Choroid plexus epithelial cell (primary cell): ENCODE data around the gene NDUFA13.

Source experiments
- DNase-seq: peaks from one replicate; pipeline ENCODE4 v3.0.0-alpha.2; 2010; ENCODE audit warnings: low read depth
- H3K4me3 ChIP-seq: 2 replicates; pipeline ENCODE4 v1.5.1; 2011; ENCODE audit warnings: low read depth, mild to moderate bottlenecking, control low read depth, low read length, moderate library complexity
- TF ChIP-seq, protein P1 (sequence below): conservative IDR thresholded peaks from 2 replicates; pipeline ENCODE4 v1.5.1; 2011; ENCODE audit warnings: low read depth, mild to moderate bottlenecking, control low read depth, inconsistent platforms, low read length, moderate library complexity

Gene NDUFA13

DNA sequence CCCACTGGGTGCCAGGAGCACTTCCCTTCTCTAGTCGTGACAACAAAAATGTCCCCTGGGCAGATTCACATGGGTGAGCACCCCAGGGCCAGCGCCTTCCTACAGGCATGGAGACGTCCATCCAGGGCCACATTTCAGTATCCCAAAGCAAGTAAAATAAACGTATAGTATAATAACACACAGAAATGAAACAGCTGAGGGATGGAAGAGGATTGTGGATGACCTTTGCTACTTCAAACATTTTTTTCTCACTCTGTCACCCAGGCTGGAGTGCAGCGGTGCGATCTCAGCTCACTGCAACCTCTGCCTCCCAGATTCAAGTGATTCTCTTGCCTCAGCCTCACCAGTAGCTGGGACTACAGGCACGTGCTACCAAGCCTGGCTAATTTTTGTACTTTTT is 50.3 kb downstream of the NDUFA13 start:
- H3K4me3 ChIP-seq, result no peak overlapping the region
- TF ChIP-seq, protein P1, sequence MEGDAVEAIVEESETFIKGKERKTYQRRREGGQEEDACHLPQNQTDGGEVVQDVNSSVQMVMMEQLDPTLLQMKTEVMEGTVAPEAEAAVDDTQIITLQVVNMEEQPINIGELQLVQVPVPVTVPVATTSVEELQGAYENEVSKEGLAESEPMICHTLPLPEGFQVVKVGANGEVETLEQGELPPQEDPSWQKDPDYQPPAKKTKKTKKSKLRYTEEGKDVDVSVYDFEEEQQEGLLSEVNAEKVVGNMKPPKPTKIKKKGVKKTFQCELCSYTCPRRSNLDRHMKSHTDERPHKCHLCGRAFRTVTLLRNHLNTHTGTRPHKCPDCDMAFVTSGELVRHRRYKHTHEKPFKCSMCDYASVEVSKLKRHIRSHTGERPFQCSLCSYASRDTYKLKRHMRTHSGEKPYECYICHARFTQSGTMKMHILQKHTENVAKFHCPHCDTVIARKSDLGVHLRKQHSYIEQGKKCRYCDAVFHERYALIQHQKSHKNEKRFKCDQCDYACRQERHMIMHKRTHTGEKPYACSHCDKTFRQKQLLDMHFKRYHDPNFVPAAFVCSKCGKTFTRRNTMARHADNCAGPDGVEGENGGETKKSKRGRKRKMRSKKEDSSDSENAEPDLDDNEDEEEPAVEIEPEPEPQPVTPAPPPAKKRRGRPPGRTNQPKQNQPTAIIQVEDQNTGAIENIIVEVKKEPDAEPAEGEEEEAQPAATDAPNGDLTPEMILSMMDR, result no peak
- peak; percentile 72 for DNase-seq

DNA sequence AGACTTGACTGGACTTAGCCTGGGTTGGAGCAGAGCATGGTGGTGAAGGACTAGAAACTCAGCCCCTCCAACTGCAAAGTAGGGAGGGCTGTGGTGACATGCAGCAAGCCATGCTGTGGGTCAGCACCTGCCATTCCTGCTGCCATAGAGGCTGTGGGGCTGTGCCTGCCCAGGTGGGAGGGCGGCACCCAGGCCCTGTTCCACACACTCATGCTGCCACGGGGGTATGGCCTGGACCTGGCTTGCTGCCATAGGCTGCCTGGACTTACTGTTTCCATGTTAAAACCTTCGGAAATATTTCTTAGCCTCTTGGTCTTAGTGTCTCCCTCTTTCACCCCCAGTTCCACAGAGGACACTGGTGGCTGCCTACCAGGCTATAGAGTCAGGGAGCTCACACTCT is 51.4 kb downstream of the NDUFA13 start:
- TF ChIP-seq, protein P1, result no peak
- no peak for DNase-seq
- H3K4me3 ChIP-seq, result no peak overlapping the region

DNA sequence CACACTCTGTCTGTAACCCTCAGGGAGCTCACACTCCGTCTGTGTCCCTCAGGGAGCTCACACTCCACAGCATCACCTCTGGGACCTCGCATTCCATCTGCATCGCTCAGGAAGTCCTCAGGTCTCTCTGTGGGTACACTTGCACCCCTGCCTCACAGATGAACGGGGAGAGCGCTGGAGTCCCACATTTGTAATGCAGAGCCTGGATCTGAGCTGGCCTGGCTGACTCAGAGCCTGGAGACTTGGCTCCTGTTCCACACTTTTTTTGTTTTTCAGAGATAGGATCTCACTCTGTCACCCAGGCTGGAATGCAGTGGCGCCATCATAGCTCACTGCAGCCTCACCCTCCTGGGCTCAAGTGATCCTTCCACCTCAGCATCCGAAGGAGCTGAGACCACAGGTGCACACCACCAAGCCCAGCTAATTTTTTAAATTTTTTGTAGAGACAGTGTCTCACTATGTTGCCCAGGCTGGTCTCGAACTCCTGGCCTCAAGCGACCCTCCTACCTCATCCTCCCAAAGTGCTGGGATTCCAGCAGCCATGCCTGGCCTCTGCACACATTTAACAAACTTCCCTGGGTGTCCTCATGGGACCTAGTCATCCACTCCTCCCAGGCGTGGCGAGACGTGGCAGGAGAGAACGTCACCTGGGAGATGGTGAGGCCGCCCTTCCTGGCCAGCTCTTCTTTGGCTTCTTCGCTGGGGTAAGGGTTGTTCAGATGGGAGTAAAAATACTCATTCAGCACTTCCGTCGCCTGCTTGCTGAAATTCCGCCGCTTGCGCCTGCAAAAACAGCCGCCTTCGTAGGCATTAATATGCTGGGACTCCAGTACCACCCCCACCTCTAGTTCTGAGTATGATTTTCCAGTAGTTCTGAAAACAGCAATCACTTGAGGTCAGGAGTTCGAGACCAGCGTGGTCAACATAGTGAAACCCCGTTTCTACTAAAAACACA is 53.1 kb downstream of the NDUFA13 start:
- peak; percentile 43 for DNase-seq

DNA sequence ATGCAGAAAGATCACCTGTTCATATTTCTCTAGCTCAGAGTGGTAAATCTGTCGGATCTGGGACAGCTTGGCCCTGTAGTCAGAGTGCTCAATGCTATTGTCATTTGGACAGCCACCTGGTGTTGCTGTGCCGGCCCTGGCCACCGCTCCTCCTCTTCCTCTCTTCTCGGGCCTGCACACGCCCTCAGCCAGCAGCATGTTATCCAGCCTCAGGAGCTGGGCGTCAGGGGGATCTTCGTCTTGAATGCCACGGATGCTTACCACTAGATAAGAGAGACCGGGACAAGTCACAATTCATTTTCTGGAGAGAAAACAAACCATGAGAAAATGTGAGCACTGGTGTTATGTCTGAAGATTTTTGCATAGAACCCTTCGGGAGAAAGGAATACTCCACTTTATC is 54.5 kb downstream of the NDUFA13 start:
- DNase-seq, result no peak
- no peak overlapping the region for H3K4me3 ChIP-seq
- TF ChIP-seq, protein P1, result no peak

More for the DNA sequence above, 53.1 kb downstream of the NDUFA13 start:
- H3K4me3 ChIP-seq, result no peak overlapping the region
- TF ChIP-seq, protein P1, result no peak

DNA sequence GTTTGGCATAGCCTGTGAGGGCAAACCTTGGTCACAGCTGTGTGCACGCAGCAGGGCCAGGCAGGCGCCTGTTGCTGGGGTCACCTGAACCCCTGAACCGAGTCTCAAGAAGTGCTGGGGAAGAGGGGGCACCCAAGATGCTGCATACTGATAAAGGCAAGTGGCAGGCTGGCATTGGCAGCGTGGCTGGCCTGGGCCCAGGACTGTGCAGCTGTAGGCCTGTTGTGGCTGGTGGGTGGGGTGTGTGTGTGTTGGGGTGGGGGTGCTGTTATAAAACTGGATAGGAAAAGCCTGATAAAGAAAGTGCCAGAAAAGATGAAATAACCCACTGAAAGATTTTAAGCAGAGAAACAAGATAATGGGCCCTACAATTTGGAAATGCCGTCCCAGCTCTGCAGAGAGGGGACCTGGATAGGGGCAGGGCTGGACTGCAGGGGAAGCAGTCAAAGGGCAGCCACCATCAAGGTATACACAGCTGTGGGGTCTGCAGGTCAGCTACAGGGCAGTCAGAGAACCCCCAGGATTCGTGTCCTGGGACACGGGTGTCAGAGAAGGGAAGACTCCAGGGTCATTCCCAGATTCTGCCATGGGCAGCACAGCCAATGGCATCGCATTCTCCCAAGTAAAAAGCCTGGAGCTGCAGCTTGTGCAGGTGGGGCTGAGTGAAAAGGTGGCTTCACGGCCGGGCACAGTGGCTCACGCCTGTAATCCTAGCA is 55.2 kb downstream of the NDUFA13 start:
- H3K4me3 ChIP-seq, result no peak overlapping the region
- TF ChIP-seq, protein P1, result no peak
- DNase-seq, result no peak

DNA sequence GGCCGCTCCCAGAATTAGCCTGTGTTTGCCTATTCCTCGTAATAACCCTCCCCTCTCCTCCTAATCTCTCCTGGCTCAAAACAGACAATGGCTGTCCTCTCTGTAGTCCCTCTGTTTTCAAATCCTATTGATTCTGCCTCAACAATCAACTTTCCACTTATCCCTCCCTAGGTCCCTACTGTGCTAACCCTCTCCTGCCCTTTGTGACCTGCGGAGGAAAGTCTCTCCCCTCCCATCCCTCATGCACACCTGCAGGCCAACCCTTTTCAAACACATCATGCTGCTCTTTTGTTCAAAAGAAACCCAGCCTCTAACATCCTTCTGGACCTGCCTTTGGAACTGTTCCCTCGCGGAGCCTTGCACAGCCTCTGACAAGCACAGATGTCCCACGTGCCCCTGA is 59.4 kb downstream of the NDUFA13 start:
- H3K4me3 ChIP-seq, result no peak overlapping the region
- TF ChIP-seq, protein P1, result no peak

More for the DNA sequence above, 59.4 kb downstream of the NDUFA13 start:
- no peak for DNase-seq
